DOHH2 (cell line): ENCODE data around the gene AMACR.

Experiments
- H3F3A ChIP-seq: fragments of 200-600 bp; sonication (generic), shearing (Covaris generic); 2 replicates; pipeline ENCODE4 v1.6.0; 2016; ENCODE audit warnings: antibody characterized with exemption, mild to moderate bottlenecking; ENCODE audit not compliant: control insufficient read depth, insufficient read depth
- H3K27ac ChIP-seq: fragments of 200-600 bp; sonication (generic); 2 replicates; pipeline ENCODE4 v1.5.1; 2014; ENCODE audit warnings: low read depth, mild to moderate bottlenecking, low read length, moderate library complexity
- H3K27me3 ChIP-seq: fragments of 200-600 bp; sonication (generic); 2 replicates; pipeline ENCODE4 v1.6.1; 2014; ENCODE audit warnings: mild to moderate bottlenecking, low read length, mixed read lengths; ENCODE audit not compliant: control insufficient read depth
- H3K36me3 ChIP-seq: fragments of 200-600 bp; sonication (generic); 2 replicates; pipeline ENCODE4 v1.6.1; 2014; ENCODE audit warnings: mild to moderate bottlenecking, low read length, moderate library complexity, mixed read lengths; ENCODE audit not compliant: control insufficient read depth
- H3K4me1 ChIP-seq: fragments of 200-600 bp; sonication (generic); 2 replicates; pipeline ENCODE4 v1.6.1; 2014; ENCODE audit warnings: mild to moderate bottlenecking, low read length, mixed read lengths; ENCODE audit not compliant: control insufficient read depth
- H3K4me2 ChIP-seq: fragments of 200-600 bp; sonication (generic); 2 replicates; pipeline ENCODE4 v1.6.0; 2014; ENCODE audit warnings: mild to moderate bottlenecking, low read length, moderate library complexity
- H3K4me3 ChIP-seq: fragments of 200-600 bp; sonication (generic); 2 replicates; pipeline ENCODE4 v1.5.1; 2014; ENCODE audit warnings: mild to moderate bottlenecking, low read length, mixed read lengths
- H3K79me2 ChIP-seq: fragments of 200-600 bp; sonication (generic); 2 replicates; pipeline ENCODE4 v1.6.1; 2014; ENCODE audit warnings: mild to moderate bottlenecking, low read length, mixed read lengths; ENCODE audit not compliant: control insufficient read depth
- H3K9me2 ChIP-seq: fragments of 200-600 bp; sonication (generic); replicated peaks from 2 replicates; pipeline ENCODE4 v1.6.1; 2014; ENCODE audit warnings: mild to moderate bottlenecking, low read length, mixed read lengths; ENCODE audit not compliant: control insufficient read depth
- H3K9me3 ChIP-seq: fragments of 200-600 bp; sonication (generic); 2 replicates; pipeline ENCODE4 v1.6.1; 2014; ENCODE audit warnings: antibody characterized with exemption, low read length, mixed read lengths; ENCODE audit not compliant: control insufficient read depth, insufficient read depth
- H4K20me1 ChIP-seq: fragments of 200-600 bp; sonication (generic); 2 replicates; pipeline ENCODE4 v1.6.0; 2014; ENCODE audit warnings: low read depth, mild to moderate bottlenecking, antibody characterized with exemption, low read length, moderate library complexity; ENCODE audit not compliant: control insufficient read depth, insufficient read depth
- CTCF ChIP-seq: fragments of 200-600 bp; sonication (generic); IDR thresholded peaks from one replicate; pipeline ENCODE4 v1.5.1; 2014; ENCODE audit warnings: antibody characterized with exemption, mild to moderate bottlenecking, low read depth, low read length; ENCODE audit not compliant: poor library complexity, severe bottlenecking
- EZH2phosphoT487 ChIP-seq: fragments of 200-600 bp; sonication (generic); IDR thresholded peaks from 2 replicates; pipeline ENCODE4 v1.6.1; 2017; ENCODE audit warnings: borderline replicate concordance, mild to moderate bottlenecking, antibody characterized with exemption, low read length, moderate library complexity, mixed read lengths

Gene AMACR

GRCh38 chr5:34047143-34047542 is 39.3 kb upstream of the AMACR start:
- H3K4me2 ChIP-seq, result no peak overlapping the region
- no peaks in the 10 kb centered on the region for H3K4me1 ChIP-seq
- no peaks in the 10 kb centered on the region for H3K9me3 ChIP-seq
- no peak overlapping the region for H3K27ac ChIP-seq
- no peaks in the 10 kb centered on the region for H4K20me1 ChIP-seq
- H3K27me3 ChIP-seq, result no peaks in the 10 kb centered on the region; the same call in 1 of the 2 replicates
- no peaks in the 10 kb centered on the region for H3K36me3 ChIP-seq
- no peaks in the 10 kb centered on the region for H3K9me2 ChIP-seq
- no peaks in the 10 kb centered on the region for H3F3A ChIP-seq
- H3K79me2 ChIP-seq, result no peaks in the 10 kb centered on the region
- no peak overlapping the region for H3K4me3 ChIP-seq
- no peak for TF ChIP-seq EZH2phosphoT487
- no peak for TF ChIP-seq CTCF

GRCh38 chr5:34045996-34046395 is 38.1 kb upstream of the AMACR start:
- H3K27me3 ChIP-seq, result no peaks in the 10 kb centered on the region; the same call in 1 of the 2 replicates
- TF ChIP-seq EZH2phosphoT487 (no peak), CTCF (no peak)
- H3K36me3 ChIP-seq, result no peaks in the 10 kb centered on the region
- no peak overlapping the region for H3K4me3 ChIP-seq
- no peak overlapping the region for H3K27ac ChIP-seq
- H3K4me2 ChIP-seq, result no peak overlapping the region
- H3K4me1 ChIP-seq, result no peaks in the 10 kb centered on the region
- no peaks in the 10 kb centered on the region for H3K9me3 ChIP-seq
- no peaks in the 10 kb centered on the region for H3K79me2 ChIP-seq
- no peaks in the 10 kb centered on the region for H3F3A ChIP-seq
- H3K9me2 ChIP-seq, result no peaks in the 10 kb centered on the region
- no peaks in the 10 kb centered on the region for H4K20me1 ChIP-seq

GRCh38 chr5:34045023-34045422 is 37.2 kb upstream of the AMACR start:
- Histone ChIP-seq H3K79me2 (no peaks in the 10 kb centered on the region), H3K4me2 (no peak overlapping the region), H3K27ac (no peak overlapping the region), H3K27me3 (no peaks in the 10 kb centered on the region; the same call in 1 of the 2 replicates), H3K36me3 (no peaks in the 10 kb centered on the region), H3K9me3 (no peaks in the 10 kb centered on the region), H3K9me2 (no peaks in the 10 kb centered on the region), H3K4me1 (no peaks in the 10 kb centered on the region), H3F3A (no peaks in the 10 kb centered on the region), H3K4me3 (no peak overlapping the region), H4K20me1 (no peaks in the 10 kb centered on the region)
- no peak for TF ChIP-seq CTCF
- no peak for TF ChIP-seq EZH2phosphoT487
